Measurements from ENCODE around the gene MRPL38.

MRPL38 gene

DNA sequence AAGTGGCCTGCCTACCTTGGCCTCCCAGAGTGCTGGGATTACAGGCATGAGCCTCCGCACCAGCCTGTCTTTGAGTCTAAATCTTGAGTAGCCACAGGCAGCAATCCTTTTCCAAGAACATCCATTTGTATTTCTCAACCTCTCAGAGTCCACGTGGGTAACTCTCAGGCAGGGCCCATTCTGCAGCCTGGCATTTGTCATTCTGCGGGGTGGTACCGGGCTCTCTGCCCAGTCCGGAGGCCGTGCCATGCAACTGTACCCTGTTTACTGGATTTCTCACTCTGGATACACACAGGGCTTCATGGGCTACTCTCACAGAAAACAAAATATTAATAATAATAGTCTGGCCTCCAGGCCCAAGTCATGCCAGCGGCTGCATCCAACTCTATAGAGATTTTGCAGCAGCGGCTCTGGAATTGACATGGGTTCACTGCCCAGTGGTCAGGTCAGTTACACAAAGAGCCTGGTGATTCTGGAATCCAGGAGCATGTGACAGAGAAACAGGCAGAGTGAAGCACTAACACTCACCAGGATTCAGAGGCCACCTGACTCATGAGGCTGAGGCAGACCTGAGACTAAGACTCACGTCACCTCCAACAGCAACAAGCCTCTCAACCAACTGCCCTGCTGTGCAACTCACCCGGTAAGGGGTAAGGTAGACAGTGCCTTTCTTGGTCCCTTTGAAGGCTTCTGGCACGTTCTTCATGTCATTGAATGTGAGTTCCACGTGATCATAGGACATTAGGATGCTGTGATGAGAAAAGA lies 53.6 kb downstream of the MRPL38 start:
- no peak for DNase-seq (ENCODE audit: low read depth in 1 of 2, low spot score in 1 of 2)
- TF ChIP-seq, protein P1, sequence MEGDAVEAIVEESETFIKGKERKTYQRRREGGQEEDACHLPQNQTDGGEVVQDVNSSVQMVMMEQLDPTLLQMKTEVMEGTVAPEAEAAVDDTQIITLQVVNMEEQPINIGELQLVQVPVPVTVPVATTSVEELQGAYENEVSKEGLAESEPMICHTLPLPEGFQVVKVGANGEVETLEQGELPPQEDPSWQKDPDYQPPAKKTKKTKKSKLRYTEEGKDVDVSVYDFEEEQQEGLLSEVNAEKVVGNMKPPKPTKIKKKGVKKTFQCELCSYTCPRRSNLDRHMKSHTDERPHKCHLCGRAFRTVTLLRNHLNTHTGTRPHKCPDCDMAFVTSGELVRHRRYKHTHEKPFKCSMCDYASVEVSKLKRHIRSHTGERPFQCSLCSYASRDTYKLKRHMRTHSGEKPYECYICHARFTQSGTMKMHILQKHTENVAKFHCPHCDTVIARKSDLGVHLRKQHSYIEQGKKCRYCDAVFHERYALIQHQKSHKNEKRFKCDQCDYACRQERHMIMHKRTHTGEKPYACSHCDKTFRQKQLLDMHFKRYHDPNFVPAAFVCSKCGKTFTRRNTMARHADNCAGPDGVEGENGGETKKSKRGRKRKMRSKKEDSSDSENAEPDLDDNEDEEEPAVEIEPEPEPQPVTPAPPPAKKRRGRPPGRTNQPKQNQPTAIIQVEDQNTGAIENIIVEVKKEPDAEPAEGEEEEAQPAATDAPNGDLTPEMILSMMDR (IDR thresholded peaks at IDR 0.05; ENCODE audit: insufficient read depth, low read length): no peak
- no peak for TF ChIP-seq SPI1 (IDR thresholded peaks at IDR 0.05; ENCODE audit: borderline replicate concordance, low read depth)
- TF ChIP-seq, protein P2, sequence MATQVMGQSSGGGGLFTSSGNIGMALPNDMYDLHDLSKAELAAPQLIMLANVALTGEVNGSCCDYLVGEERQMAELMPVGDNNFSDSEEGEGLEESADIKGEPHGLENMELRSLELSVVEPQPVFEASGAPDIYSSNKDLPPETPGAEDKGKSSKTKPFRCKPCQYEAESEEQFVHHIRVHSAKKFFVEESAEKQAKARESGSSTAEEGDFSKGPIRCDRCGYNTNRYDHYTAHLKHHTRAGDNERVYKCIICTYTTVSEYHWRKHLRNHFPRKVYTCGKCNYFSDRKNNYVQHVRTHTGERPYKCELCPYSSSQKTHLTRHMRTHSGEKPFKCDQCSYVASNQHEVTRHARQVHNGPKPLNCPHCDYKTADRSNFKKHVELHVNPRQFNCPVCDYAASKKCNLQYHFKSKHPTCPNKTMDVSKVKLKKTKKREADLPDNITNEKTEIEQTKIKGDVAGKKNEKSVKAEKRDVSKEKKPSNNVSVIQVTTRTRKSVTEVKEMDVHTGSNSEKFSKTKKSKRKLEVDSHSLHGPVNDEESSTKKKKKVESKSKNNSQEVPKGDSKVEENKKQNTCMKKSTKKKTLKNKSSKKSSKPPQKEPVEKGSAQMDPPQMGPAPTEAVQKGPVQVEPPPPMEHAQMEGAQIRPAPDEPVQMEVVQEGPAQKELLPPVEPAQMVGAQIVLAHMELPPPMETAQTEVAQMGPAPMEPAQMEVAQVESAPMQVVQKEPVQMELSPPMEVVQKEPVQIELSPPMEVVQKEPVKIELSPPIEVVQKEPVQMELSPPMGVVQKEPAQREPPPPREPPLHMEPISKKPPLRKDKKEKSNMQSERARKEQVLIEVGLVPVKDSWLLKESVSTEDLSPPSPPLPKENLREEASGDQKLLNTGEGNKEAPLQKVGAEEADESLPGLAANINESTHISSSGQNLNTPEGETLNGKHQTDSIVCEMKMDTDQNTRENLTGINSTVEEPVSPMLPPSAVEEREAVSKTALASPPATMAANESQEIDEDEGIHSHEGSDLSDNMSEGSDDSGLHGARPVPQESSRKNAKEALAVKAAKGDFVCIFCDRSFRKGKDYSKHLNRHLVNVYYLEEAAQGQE (IDR thresholded peaks at IDR 0.05; ENCODE audit: insufficient replicate concordance, low read depth): no peak
- TF ChIP-seq POLR2AphosphoS5 (IDR thresholded peaks at IDR 0.05; ENCODE audit: low read depth): no peak
- TF ChIP-seq GABPA (IDR thresholded peaks at IDR 0.05; ENCODE audit: low read depth): no peak
- Histone ChIP-seq H3K27ac (replicated peaks) (no peak overlapping the region), H3K27me3 (ENCODE audit: insufficient read depth, poor library complexity, severe bottlenecking) (no peaks in the 10 kb centered on the region), H3K4me3 (replicated peaks; ENCODE audit: insufficient read depth, low read length) (no peak overlapping the region)

DNA sequence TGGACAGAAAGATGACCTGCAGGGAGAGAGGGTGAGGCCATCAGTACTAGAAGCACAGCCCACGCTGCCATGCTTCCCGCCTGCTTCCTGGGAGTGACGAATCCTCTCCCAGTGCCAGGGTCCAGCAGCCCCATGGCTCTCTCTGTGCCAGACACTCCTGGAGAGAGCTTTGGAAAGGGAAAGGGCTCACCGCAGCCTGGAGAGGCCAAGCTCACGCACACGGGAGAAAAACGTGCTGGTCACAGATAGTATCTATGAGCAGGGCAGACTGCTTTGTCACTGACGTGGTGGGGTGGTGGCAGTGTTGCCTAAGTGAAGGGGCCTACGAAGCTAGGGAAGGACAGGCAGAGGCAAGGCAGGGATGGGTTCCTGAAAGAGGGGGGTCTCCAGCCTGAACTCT lies 55.0 kb downstream of the MRPL38 start:
- no peak for DNase-seq (ENCODE audit: low read depth in 1 of 2, low spot score in 1 of 2)
- no peak overlapping the region for H3K27ac ChIP-seq (replicated peaks)
- TF ChIP-seq, protein P1 (IDR thresholded peaks at IDR 0.05; ENCODE audit: insufficient read depth, low read length): no peak
- TF ChIP-seq, protein P2 (IDR thresholded peaks at IDR 0.05; ENCODE audit: insufficient replicate concordance, low read depth): no peak
- TF ChIP-seq GABPA (IDR thresholded peaks at IDR 0.05; ENCODE audit: low read depth) (no peak), SPI1 (IDR thresholded peaks at IDR 0.05; ENCODE audit: borderline replicate concordance, low read depth) (no peak), POLR2AphosphoS5 (IDR thresholded peaks at IDR 0.05; ENCODE audit: low read depth) (no peak)
- H3K27me3 ChIP-seq (ENCODE audit: insufficient read depth, poor library complexity, severe bottlenecking): no peaks in the 10 kb centered on the region
- H3K4me3 ChIP-seq (replicated peaks; ENCODE audit: insufficient read depth, low read length): no peak overlapping the region

DNA sequence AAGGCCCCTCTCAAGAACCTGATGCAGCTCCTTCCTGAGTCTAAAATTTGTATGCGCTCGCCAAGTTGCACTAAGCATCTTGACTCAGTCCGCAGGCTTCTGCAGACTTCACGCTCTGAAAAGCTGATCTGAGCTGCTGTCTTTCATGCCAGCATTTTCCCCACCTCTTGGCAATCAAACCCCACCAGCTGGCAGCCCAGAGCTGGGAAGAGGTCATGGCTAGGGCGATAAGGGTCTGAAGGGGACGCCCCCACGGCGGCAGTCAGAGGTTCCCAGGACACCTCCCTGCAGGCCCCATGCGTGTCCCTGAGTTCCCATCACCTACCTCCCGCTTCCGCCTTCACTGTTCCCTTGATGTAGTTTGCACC lies 55.4 kb downstream of the MRPL38 start:
- no peak for DNase-seq (ENCODE audit: low read depth in 1 of 2, low spot score in 1 of 2)
- TF ChIP-seq POLR2AphosphoS5 (IDR thresholded peaks at IDR 0.05; ENCODE audit: low read depth): no peak
- Histone ChIP-seq H3K27me3 (ENCODE audit: insufficient read depth, poor library complexity, severe bottlenecking) (no peaks in the 10 kb centered on the region), H3K27ac (replicated peaks) (no peak overlapping the region), H3K4me3 (replicated peaks; ENCODE audit: insufficient read depth, low read length) (no peak overlapping the region)
